ENCODE results near the gene CARNS1.

The CARNS1 gene

GRCh38 chr11:67428052-67429001, 12.8 kb downstream of the CARNS1 start, which contains the start of gene RPS6KB2:
Gene RPS6KB2, plus strand, starts transcription at chr11:67428494. Its CDS starts 52 bp downstream, at chr11:67428546.
- peak; percentile 99 for DNase-seq (ENCODE audit: low spot score)

GRCh38 chr11:67429038-67429668, 13.7 kb downstream of the CARNS1 start:
- no peak for DNase-seq (ENCODE audit: low spot score)

GRCh38 chr11:67429722-67430121, 14.2 kb downstream of the CARNS1 start:
- no peak for DNase-seq (ENCODE audit: low spot score)

GRCh38 chr11:67431346-67432249, 16.1 kb downstream of the CARNS1 start:
- no peak for DNase-seq (ENCODE audit: low spot score)

- no peak for DNase-seq (ENCODE audit: low spot score)
These were observed 17.3 kb downstream of the CARNS1 start for GRCh38 chr11:67432655-67433349.

GRCh38 chr11:67433536-67434394, 18.3 kb downstream of the CARNS1 start:
- DNase-seq (ENCODE audit: low spot score): no peak

GRCh38 chr11:67434395-67434881, 19.0 kb downstream of the CARNS1 start:
- no peak for DNase-seq (ENCODE audit: low spot score)

GRCh38 chr11:67435031-67435726, 19.7 kb downstream of the CARNS1 start:
- DNase-seq (ENCODE audit: low spot score): no peak

- no peak for DNase-seq (ENCODE audit: low spot score)
These were observed 20.4 kb downstream of the CARNS1 start for GRCh38 chr11:67435727-67436458.

GRCh38 chr11:67436459-67437081, 21.1 kb downstream of the CARNS1 start:
- DNase-seq (ENCODE audit: low spot score): no peak

GRCh38 chr11:67437082-67437808, 21.8 kb downstream of the CARNS1 start, which contains the start of gene PTPRCAP:
Gene PTPRCAP, minus strand, starts transcription at chr11:67437682. Its CDS starts 63 bp downstream, at chr11:67437619.
- DNase-seq (ENCODE audit: low spot score): no peak

GRCh38 chr11:67437809-67438157, 22.3 kb downstream of the CARNS1 start:
- no peak for DNase-seq (ENCODE audit: low spot score)

- no peak for DNase-seq (ENCODE audit: low spot score)
These were observed 22.9 kb downstream of the CARNS1 start for GRCh38 chr11:67438158-67438902.

- peak; percentile 61 for DNase-seq (ENCODE audit: low spot score)
These were observed 24.1 kb downstream of the CARNS1 start for GRCh38 chr11:67439321-67440228.

GRCh38 chr11:67440229-67441097, 25.0 kb downstream of the CARNS1 start:
- no peak for DNase-seq (ENCODE audit: low spot score)
